ENCODE data around the gene BCL11B. TPM values are rescaled to one million over a fixed set of nuclear protein-coding genes. Genes with fewer than 3 reads are reported as not detected.

BCL11B gene
- polyA plus RNA-seq, 3 donors: 0.01 TPM; not detected in 2

DNA sequence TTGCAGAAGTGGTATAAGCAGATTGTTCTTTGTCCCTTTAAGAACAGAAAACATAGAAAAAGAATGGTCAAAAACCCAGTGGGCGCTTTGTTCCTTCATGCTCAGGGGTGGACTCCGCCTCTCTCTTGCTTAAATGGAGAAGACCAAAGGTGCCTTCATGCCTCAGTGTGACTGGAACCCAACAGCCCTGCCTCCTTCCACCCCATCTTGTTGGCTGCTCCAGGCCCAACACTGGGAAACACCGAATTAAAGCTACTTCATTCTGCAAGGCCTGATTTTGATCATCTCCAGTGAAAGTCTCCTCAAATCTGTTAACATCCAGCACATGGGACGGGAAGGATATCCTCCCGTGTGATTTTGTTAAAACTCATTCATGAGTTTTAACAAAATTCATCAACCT is 103.7 kb downstream of the BCL11B start:
- H3K27me3 Mint-ChIP-seq (ENCODE audit: low read depth in 3 of 3): peaks cover 2 to 15% (median 7%) of the 10 kb centered on the region in 3 donors
- Histone ChIP-seq H3K9me3 (replicated peaks in 1 of 2; ENCODE audit: control insufficient read depth in 1 of 2, insufficient read depth in 1 of 2, low read length in 2 of 2) (no peaks in the 10 kb centered on the region), H3K36me3 (replicated peaks in 1 of 2; ENCODE audit: control insufficient read depth in 1 of 2, insufficient read depth in 2 of 2, low read length in 2 of 2) (no peaks in the 10 kb centered on the region), H3K9ac (ENCODE audit: insufficient read depth, low read length, poor library complexity, severe bottlenecking) (no peak overlapping the region), H3K4me2 (replicated peaks; ENCODE audit: extremely low read depth, low read length, poor library complexity, severe bottlenecking) (no peak overlapping the region), H4K20me1 (ENCODE audit: insufficient read depth, low read length) (no peaks in the 10 kb centered on the region), H2AFZ (ENCODE audit: insufficient read depth, low read depth, low read length, poor library complexity, severe bottlenecking) (no peak overlapping the region), H3K27me3 (ENCODE audit: control insufficient read depth in 2 of 2, insufficient read depth in 2 of 2, low read length in 2 of 2) (no peaks in the 10 kb centered on the region), H3K79me2 (ENCODE audit: insufficient read depth, low read length) (no peaks in the 10 kb centered on the region), H3K27ac (ENCODE audit: low read depth in 1 of 2, low read length in 2 of 2) (no peak overlapping the region), H3K4me1 (ENCODE audit: control insufficient read depth in 1 of 2, insufficient read depth in 2 of 2, low read length in 2 of 2) (no peaks in the 10 kb centered on the region), H3K4me3 (replicated peaks in 1 of 3; ENCODE audit: low read depth in 2 of 3, low read length in 3 of 3) (no peak overlapping the region)
- no peaks in the 10 kb centered on the region for H3K36me3 Mint-ChIP-seq
- DNase-seq: no peak
- intact Hi-C loops (cut with micrococcal nuclease): no loop called here
- H3K4me3 Mint-ChIP-seq: no peak overlapping the region
- no peaks in the 10 kb centered on the region for H3K4me1 Mint-ChIP-seq
- H3K9me3 Mint-ChIP-seq: peaks cover 0 to 9% (median 2%) of the 10 kb centered on the region in 7 donors
- TF ChIP-seq, protein P1, sequence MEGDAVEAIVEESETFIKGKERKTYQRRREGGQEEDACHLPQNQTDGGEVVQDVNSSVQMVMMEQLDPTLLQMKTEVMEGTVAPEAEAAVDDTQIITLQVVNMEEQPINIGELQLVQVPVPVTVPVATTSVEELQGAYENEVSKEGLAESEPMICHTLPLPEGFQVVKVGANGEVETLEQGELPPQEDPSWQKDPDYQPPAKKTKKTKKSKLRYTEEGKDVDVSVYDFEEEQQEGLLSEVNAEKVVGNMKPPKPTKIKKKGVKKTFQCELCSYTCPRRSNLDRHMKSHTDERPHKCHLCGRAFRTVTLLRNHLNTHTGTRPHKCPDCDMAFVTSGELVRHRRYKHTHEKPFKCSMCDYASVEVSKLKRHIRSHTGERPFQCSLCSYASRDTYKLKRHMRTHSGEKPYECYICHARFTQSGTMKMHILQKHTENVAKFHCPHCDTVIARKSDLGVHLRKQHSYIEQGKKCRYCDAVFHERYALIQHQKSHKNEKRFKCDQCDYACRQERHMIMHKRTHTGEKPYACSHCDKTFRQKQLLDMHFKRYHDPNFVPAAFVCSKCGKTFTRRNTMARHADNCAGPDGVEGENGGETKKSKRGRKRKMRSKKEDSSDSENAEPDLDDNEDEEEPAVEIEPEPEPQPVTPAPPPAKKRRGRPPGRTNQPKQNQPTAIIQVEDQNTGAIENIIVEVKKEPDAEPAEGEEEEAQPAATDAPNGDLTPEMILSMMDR (IDR thresholded peaks at IDR 0.05): no peak
- 96% methylated on average over 5 of the region's 5 CpGs for WGBS (ENCODE audit: insufficient coverage)
- H3K27ac Mint-ChIP-seq: no peak overlapping the region

DNA sequence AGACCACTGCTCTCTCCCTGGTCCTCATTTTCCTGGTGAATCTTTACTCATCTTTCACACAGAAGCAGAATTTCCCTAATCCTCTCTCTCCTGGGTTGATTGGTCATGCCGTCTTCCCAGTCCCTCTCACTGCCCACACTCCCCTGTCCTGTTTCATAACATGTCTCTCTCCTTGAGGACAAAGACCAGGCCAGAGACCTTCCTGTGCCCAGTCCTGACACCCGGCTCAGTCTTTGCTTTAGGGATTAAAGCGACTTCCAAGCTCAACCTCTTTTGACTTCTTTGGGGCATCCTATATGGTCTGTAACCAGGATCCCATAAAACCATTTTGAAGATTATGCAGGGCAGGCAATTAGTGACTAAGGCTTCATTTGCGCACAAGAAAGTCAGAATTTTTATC is 105.5 kb downstream of the BCL11B start:
- Mint-ChIP-seq H3K4me1 (no peaks in the 10 kb centered on the region), H3K27me3 (ENCODE audit: low read depth in 3 of 3) (peaks cover 3 to 12% (median 9%) of the 10 kb centered on the region in 3 donors), H3K27ac (no peak overlapping the region), H3K4me3 (no peak overlapping the region), H3K36me3 (no peaks in the 10 kb centered on the region), H3K9me3 (peaks cover 0 to 11% (median 5%) of the 10 kb centered on the region in 7 donors)
- Histone ChIP-seq H4K20me1 (ENCODE audit: insufficient read depth, low read length) (no peaks in the 10 kb centered on the region), H3K27me3 (ENCODE audit: control insufficient read depth in 2 of 2, insufficient read depth in 2 of 2, low read length in 2 of 2) (no peaks in the 10 kb centered on the region), H3K4me1 (ENCODE audit: control insufficient read depth in 1 of 2, insufficient read depth in 2 of 2, low read length in 2 of 2) (no peaks in the 10 kb centered on the region), H3K36me3 (replicated peaks in 1 of 2; ENCODE audit: control insufficient read depth in 1 of 2, insufficient read depth in 2 of 2, low read length in 2 of 2) (no peaks in the 10 kb centered on the region), H3K9ac (ENCODE audit: insufficient read depth, low read length, poor library complexity, severe bottlenecking) (no peak overlapping the region), H3K4me2 (replicated peaks; ENCODE audit: extremely low read depth, low read length, poor library complexity, severe bottlenecking) (no peak overlapping the region), H3K27ac (ENCODE audit: low read depth in 1 of 2, low read length in 2 of 2) (no peak overlapping the region), H2AFZ (ENCODE audit: insufficient read depth, low read depth, low read length, poor library complexity, severe bottlenecking) (no peak overlapping the region), H3K79me2 (ENCODE audit: insufficient read depth, low read length) (no peaks in the 10 kb centered on the region), H3K4me3 (replicated peaks in 1 of 3; ENCODE audit: low read depth in 2 of 3, low read length in 3 of 3) (no peak overlapping the region), H3K9me3 (replicated peaks in 1 of 2; ENCODE audit: control insufficient read depth in 1 of 2, insufficient read depth in 1 of 2, low read length in 2 of 2) (no peaks in the 10 kb centered on the region)
- TF ChIP-seq, protein P1 (IDR thresholded peaks at IDR 0.05): no peak
- intact Hi-C loops (cut with micrococcal nuclease): no loop called here
- 88% methylated on average over 4 of the region's 4 CpGs for WGBS (ENCODE audit: insufficient coverage)
- DNase-seq: no peak
